COLO668 (cell line): ENCODE data around the gene INTS6.
A peak's percentile ranks its signal among the peaks of the same experiment; 100 is the strongest.

ENCODE experiments used
- DNase-seq: peaks from one replicate; lab custom pipeline; 2025; ENCODE audit not compliant: unreplicated experiment; lab: John Stamatoyannopoulos, UW

The INTS6 gene, protein sequence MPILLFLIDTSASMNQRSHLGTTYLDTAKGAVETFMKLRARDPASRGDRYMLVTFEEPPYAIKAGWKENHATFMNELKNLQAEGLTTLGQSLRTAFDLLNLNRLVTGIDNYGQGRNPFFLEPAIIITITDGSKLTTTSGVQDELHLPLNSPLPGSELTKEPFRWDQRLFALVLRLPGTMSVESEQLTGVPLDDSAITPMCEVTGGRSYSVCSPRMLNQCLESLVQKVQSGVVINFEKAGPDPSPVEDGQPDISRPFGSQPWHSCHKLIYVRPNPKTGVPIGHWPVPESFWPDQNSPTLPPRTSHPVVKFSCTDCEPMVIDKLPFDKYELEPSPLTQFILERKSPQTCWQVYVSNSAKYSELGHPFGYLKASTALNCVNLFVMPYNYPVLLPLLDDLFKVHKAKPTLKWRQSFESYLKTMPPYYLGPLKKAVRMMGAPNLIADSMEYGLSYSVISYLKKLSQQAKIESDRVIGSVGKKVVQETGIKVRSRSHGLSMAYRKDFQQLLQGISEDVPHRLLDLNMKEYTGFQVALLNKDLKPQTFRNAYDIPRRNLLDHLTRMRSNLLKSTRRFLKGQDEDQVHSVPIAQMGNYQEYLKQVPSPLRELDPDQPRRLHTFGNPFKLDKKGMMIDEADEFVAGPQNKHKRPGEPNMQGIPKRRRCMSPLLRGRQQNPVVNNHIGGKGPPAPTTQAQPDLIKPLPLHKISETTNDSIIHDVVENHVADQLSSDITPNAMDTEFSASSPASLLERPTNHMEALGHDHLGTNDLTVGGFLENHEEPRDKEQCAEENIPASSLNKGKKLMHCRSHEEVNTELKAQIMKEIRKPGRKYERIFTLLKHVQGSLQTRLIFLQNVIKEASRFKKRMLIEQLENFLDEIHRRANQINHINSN

GRCh38 chr13:51452361-51453206, at the start of gene INTS6:
Gene INTS6, minus strand, starts transcription at chr13:51453036. Its CDS starts 511 bp downstream, at chr13:51452525.
- peak; percentile 100 for DNase-seq

GRCh38 chr13:51502153-51502651, 49.4 kb upstream of the INTS6 start:
- no peak for DNase-seq

GRCh38 chr13:51501592-51502152, 48.8 kb upstream of the INTS6 start:
- DNase-seq, result no peak

GRCh38 chr13:51501096-51501495, 48.3 kb upstream of the INTS6 start:
- DNase-seq, result no peak

GRCh38 chr13:51500687-51501086, 47.9 kb upstream of the INTS6 start:
- no peak for DNase-seq

GRCh38 chr13:51499841-51500240, 47.0 kb upstream of the INTS6 start:
- DNase-seq, result no peak

DNA sequence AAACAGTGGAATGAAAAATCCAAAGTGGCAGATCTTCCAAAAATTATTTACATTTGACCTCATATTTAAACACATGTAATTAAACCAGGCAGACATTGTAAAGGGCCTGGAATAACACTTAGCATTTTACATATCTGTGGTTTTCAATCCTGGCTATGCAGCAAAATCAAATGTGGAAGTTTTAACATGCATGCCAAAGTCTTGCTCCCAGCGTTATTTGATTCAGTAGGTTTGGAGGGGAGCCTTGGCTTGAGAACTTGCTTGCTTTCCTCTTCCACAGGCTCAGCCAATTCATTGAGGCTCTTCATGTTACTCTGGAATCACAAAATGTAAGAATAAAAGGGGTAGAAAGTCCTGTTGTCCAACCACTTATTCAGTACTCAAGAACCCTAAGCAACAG, 42.5 kb upstream of the INTS6 start:
- DNase-seq, result no peak

DNA sequence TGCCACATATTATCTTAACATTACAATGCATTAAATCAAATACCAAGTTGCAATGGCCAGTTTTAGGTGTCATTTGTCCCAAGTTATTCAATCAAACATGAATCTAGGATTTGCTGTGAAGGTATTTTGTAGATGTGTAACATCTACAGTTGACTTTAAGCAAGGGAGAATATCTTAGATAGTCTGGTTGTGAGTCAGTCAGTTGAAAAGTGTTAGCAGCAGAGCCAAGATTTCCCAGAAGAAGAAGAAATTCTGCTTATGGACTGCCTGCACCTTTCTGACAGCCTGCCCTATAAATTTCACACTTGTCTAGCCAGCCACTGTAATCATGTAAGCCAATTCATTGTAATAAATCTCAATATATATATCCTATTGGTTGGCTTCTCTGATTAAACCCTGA, 41.3 kb upstream of the INTS6 start:
- no peak for DNase-seq

DNA sequence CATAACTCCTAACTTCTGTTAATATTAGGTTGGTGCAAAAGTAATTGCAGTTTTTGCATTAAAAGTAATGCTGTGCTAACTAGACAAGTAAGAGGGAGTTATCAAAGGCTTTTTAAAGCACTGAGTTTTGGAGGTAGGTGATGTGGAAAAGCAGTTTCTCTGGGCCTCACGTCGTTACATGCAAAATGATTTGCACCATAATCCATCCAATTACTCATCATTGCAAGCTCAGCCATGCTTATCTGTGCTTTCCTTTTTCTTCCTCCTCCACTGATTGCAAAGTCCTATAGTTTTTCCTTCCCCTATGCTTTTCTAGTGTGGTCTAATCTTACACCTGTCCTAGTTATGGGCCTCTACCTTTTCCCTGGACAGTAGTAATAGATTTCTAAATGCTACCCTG, 35.4 kb upstream of the INTS6 start:
- no peak for DNase-seq

DNA sequence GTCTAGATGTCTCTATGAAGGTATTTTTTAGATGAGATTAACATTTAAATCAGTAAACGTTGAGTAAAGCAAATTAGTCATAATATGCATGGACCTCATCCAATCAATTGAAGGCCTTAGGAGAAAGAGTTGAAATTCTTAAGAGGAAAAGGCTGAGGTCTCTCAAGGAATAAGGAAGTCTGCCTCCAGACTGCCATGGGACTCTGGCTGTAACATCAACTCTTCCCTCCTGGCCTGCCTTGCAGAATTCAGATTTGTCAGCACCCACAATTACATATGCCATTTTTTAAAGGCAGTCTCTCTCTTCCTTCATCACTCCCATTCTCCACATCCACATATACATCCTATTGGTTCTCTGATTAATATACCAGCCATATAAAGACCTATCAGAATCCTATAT, 28.8 kb upstream of the INTS6 start:
- DNase-seq, result no peak

DNA sequence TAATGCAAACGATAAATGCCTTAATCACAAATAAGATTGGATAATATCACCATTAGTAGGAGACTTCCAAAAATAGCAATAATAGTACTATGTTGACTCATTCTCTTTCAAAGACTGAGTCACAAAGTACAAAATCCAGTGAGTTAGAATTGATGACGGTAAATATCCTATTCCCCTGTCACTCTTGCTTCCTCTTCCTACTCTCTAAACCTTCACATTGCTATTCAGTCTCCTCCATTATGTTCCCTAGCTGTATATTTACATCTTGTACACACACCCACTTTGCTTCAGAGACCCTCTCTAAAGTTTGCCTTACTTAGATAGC, 26.3 kb upstream of the INTS6 start:
- no peak for DNase-seq

DNA sequence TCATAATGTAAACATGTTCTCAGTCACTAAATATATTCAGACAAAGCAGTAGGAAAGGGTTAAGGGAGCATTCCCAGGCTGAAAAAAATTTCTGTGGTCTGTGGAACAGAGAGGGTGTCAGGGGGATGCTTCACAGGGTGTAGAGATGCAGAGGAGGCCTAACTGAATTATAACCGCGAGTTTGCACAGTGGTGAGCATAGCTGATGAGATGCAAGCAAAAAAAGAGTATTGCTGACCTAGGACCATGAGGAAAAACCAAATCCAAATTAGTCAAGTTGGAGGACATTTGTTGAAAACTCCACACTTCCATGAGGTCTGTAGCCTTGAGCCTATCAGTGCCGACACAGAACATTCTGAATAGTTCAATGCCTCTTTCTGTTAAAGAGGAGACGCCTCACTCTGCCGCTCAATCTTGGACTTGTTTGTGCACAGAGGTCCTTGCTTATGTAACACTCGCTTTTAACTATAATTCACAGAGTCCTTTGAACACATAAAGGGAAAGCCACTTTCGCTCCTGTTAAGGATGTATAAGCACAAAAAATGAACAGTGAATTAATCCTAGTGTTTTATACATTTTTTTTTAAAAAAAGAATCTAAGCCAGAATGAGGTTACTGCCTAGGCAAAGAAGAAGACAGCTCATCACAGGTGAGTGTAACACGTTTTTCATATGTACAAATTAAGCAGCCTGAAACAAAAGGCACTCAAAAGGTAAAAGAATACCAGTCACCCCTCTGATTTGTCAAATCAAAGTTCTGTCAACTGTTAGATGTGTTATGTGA, 25.8 kb upstream of the INTS6 start:
- DNase-seq, result no peak

GRCh38 chr13:51477653-51478324, 25.0 kb upstream of the INTS6 start:
- DNase-seq, result no peak

- no peak for DNase-seq
These were observed 24.3 kb upstream of the INTS6 start for GRCh38 chr13:51477149-51477548.

- DNase-seq, result no peak
These were observed 23.1 kb upstream of the INTS6 start for GRCh38 chr13:51475727-51476501.

DNA sequence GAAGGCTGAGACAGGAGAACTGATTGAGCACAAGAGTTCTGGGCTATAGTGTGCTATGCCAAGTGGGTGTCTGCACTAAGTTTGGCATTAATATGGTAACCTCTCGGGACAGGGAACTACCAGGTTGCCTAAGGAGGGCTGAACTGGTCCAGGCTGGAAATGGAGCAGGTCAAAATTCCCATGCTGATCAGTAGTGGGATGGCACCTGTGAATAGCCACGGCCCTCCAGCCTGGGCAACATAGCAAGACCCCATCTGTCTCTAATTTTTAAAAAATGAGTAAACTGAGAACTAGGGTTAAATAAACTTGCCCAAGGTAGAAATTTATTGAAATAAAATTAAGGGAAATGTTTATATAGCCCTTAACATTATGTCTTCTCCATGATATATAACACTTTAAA, 17.0 kb upstream of the INTS6 start:
- no peak for DNase-seq

- DNase-seq, result no peak
These were observed 14.9 kb upstream of the INTS6 start for GRCh38 chr13:51467730-51468129.

- no peak for DNase-seq
These were observed 12.3 kb upstream of the INTS6 start for GRCh38 chr13:51465124-51465523.
